HG03039 (cell line): ENCODE data around the gene RGS16.

Source experiments
- ATAC-seq: cut with Tn5 transposase; IDR thresholded peaks from one replicate; pipeline ENCODE4 v1.9.1; 2021; ENCODE audit warnings: mild to moderate bottlenecking, moderate library complexity; ENCODE audit not compliant: unreplicated experiment

The RGS16 gene

GRCh38 chr1:182610606-182611194 is 6.5 kb upstream of the RGS16 start:
- ATAC-seq = no peak

DNA sequence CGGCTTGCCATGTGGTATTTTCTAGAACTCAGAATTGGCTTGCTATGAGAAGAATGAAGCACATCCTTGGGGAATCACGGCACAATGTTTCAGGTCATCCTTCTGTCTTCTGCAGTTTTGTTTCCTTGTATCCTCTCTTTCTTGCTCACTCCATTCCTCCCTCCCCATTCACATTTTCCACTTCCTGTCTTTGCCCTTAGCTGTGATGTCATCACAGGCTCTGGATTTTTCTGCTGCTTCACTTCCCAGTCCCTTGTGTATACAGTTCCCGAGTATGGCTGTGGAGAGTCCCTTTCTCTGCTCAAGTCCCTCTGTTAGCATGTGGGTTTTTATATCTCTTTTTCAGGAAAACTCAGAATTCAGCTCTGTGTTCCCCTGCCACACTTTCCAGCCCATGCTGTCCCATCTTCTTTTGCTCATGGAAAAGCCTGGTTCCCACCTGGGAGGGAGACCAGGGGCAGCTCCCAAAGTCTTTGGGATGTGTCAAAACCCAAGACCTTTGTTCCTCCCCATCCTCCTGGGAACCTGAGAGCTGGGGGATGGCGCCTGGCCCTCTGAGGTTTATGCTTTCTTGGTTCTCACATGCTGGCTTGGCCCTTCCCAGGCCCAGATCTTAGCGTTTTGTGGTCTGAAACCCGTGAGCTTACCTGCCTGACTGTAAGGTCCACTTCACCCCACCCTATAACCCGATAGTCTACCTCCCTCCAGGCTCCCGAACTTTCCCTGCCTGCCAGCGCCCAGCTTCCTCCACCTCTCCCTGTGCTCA is 4.8 kb upstream of the RGS16 start:
- no peak for ATAC-seq

- ATAC-seq = no peak
These were observed 4.0 kb upstream of the RGS16 start for GRCh38 chr1:182608236-182608635.

DNA sequence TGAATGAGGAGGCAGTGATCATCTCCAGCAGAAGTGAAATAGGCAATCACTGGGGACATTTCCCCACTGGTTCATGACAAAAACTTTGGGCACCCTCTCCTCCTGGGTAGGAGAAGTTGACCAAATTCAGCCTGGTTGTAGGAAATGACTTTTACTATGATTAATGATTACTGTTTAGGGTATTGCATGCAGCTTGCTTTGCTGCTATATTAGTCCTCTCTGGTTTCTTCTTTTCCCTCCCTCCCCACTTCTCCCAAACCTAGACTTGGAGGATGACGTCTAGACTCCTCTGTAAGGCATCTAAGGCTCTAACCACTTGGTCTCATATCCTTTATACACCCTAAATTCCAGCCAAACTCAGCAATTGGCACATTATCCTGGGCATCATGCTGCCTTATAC is 3.4 kb upstream of the RGS16 start:
- no peak for ATAC-seq

GRCh38 chr1:182603646-182604174 is 479 bp downstream of the RGS16 start:
- ATAC-seq = peak; percentile 9

DNA sequence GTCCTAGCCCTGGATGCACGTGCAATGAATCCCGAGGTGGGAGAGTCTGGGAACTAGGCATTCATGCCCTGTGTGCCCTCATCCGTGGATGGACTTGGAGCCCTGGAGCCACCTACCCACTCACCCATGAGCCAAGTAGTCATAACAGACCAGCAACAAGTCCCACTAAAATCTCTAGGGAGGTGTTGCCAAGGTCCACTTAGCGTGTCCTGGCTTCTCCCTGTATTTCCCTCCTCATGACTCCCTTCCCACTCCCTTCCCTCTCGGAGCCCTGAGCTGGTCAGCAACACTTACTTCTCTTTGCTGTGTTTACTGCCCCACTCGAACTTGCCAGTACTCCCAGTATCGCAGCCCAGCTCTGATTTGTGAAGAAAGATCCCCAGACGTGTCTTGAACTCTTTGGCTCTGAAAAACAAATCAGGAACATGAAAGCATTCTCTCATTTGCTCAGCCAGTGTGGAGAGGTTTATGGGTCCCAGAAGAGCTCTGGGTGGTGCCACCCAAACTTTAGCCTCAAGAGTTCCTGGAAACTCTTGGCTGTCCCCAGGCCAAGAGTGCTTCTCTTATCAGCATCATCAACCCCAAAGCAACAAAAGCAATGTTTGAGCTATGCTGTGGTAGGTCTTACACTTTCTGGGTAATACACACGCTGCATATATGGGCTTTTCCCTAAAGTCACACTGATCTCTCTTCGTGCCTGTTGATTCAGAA is 1.1 kb downstream of the RGS16 start:
- ATAC-seq = no peak

- no peak for ATAC-seq
These were observed 2.3 kb downstream of the RGS16 start for GRCh38 chr1:182601913-182602312.

DNA sequence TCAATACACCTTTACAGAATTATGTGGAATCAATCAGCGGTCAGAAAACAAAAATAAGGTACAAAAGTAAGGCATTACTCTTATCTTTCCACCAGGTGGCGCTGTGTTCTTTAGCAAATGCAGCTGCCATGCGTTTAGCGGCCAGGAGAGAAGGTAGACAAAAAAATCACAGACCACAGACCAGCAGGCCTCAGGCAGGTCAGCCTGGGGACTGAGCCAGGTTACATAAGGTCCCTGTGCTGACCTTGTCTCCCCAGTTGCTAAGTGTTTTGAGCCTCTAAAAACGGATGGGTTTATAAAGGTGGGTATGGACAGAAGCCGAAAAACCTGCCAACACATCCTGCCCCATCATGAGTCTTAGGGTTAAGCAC is 2.8 kb downstream of the RGS16 start:
- ATAC-seq = no peak

DNA sequence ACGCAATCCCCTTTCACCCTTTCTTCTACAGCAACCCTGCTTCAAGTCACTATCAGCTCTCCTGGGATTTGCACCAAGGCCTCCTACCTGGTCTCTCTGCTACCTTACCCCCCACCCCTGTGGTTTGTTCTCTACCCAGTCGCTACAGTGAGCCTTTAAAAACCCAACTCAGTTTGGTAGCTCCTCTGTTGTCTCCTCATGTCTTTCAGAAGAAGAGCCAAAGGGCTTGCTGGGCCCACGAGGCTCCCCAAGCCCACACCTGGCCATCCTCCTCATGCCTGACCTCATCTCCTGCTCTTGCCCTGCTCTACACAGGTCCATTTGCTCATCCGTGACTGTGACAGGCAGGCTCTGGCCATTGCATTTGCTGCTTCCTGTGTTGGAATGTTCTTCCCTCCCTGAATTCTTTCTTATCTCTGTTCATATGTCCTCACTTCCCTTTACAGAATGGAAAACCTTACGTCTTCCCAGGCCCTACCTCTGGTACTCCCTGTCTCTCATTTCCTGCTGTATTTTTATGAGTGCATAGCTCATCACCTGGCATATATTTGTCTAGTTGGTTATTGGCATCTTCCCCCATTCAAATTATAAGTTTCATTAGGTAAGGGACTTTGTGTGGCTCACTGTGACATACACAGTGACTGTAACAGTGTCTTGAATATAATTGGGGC is 3.3 kb downstream of the RGS16 start:
- no peak for ATAC-seq

DNA sequence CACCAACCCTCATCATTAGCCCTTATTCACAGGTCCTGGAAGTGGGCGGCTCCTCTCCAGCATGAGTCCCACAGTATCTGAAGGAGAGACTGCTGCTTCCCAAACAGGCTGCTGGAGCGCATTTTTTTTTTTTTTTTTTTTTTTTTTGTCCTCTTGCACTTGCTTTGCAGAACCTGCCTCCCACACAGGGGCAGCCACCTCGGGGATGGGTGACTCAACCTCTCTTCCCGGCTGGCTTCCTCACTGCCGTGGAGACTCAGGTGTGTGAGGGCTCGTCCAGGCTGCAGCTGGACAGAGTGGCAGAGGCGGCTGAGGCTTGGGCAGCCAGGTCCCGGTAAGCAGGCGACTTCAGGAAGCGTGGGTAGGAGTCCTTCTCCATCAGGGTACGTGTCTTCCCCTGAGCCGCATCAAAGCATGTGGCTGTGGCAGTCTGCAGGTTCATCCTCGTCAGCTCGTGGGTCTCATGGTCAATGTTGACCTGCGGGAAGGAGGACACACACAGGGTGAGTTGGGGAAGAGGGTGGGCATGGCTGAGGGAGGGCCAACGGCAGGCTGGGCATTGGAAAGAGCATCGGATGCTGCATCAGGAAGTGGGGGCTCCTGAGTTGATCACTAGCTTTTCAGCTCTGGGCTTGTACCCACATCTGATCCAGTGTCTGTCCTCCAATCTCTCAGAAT is 4.0 kb downstream of the RGS16 start:
- no peak for ATAC-seq

GRCh38 chr1:182599339-182599738 is 4.8 kb downstream of the RGS16 start:
- ATAC-seq = no peak

DNA sequence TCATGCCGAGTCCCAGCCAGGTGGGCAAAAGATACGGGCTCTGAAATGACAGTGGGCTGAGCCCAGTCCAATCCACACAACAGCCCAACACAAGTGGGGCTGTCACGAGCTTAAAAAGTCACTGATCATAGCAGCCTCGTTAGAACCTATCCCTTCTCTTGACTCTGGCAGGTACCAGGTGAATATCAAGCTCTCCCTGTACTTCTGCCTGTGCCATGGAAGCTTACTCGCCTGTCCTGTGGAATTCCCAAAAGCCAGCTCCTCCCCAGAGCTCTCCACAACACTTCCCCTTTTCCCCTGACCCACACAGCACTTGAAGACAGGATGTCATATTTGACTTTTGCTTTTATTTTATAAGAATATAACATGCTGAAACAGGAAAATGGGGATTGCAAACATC is 5.9 kb downstream of the RGS16 start:
- no peak for ATAC-seq

DNA sequence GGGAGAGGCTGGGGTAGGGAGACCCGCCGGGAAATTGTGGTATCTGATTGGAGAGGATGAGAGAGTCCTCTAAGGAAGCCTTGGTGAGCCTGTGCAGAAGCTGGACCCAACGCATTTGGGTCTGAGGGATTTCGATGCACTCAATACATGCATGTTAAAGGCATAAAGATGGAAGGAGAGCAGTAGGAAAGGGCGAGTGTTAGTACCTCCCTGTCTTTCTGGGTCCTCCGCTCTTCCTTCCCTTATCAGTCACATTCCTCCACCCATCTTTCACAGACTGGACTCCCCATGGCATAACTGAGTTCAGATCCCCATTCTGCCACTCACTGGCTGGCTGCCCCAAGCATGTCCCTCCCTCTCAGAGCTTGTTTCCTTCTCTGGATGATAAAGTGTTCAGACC is 7.3 kb downstream of the RGS16 start:
- ATAC-seq = no peak

GRCh38 chr1:182595641-182596240 is 8.4 kb downstream of the RGS16 start:
- ATAC-seq = no peak

DNA sequence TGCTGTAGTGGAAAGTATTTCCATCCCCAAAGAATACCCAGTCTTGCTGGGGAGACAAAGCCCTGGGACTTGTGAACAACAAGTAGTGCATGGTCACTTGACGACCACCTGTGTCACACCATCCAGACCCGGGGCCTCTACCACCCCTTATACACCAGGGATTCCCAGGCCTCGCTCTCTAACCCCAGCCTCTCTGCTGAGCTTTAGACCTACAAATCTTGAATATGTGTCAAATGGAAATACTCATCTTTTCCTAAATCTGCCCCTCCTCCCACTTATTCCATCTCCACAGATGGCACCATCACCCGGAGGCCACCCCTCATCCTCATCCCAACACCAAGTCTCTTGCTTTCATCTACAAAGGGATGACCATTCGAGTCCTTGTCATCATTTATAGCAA is 14.3 kb downstream of the RGS16 start:
- no peak for ATAC-seq

DNA sequence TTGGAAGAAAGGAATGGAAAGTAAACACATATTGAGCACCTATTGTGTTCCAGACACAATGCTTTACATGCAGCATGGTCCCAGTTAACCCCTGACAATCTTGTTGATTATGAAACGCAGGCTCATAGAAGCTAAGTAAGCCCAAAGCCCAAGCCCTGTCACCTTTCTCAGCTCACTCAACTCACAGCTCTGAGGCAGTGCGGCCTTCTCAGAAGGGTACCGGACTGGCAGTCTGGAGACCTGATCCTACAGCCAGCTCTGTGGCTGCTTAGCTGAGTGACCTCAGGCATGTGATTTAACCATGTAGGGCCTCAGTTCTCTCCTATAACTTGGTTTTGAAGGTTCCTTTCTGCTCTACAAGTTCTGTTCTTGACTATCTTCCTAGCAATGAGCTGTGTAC is 14.7 kb downstream of the RGS16 start:
- no peak for ATAC-seq

- peak; percentile 69 for ATAC-seq
These were observed 15.4 kb downstream of the RGS16 start, which contains the start of gene RNASEL for GRCh38 chr1:182588500-182589396. Gene RNASEL, minus strand, starts transcription at chr1:182589256. Its CDS starts 2,450 bp downstream, at chr1:182586806.

DNA sequence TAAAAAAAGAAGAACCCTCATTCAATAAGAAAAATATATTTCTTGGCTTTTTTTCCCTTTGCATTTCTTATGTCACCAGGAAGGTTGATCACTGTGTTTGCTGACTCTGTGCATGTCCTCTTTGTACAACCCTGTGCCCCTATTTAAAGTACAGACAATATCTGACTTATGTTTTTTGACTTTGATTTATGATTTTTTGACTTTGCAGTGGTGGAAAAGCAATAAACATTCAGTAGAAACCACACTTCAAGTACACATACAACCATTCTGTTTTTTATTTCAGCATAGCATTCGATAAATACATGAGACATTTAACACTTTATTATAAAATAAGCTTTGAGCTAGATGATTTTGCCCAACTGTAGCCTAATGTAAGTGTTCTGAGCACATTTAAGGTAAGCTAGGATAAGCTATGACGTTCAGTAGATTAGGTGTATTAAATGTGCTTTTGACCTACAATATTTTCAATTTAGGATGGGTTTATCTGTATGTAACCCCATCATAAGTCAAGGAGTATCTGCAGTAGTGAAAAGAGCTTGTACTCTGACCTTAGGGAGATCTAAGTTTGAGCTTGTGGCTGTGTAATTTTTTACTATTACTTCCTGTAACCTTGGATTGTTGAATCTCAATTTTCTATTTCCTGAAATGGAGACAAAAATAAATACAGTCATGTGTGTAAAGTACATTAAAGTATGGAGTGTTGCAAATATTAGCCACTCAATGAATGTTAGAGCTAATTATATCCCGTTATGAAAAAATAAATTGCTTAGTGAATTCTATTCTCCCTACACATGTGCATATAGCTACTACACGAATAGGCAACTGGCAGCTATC is 16.3 kb downstream of the RGS16 start:
- ATAC-seq = no peak
